Measurements from ENCODE around the gene ROCK1. TPM values are rescaled to one million over a fixed set of nuclear protein-coding genes. Genes with fewer than 3 reads are reported as not detected.

The ROCK1 gene
- total and polyA plus RNA-seq, 2 donors (not counting 1 experiment from before 2014, with no cell fraction given), result 12.5 to 103 TPM

- POLR2A ChIA-PET, result no interaction called here
- Histone ChIP-seq H3K4me1 (ENCODE audit: control insufficient read depth in 2 of 2, insufficient read depth in 2 of 2, low read length in 2 of 2) (no peaks in the 10 kb centered on the region), H3K9ac (ENCODE audit: low read length) (no peak overlapping the region), H3K27ac (ENCODE audit: low read length in 2 of 2) (no peak overlapping the region), H4K20me1 (ENCODE audit: control insufficient read depth, insufficient read depth, low read length, poor library complexity, severe bottlenecking) (no peaks in the 10 kb centered on the region), H3K9me3 (ENCODE audit: control extremely low read depth in 1 of 3, control insufficient read depth in 2 of 3, insufficient read depth in 1 of 3, low read length in 2 of 3) (no peaks in the 10 kb centered on the region), H3K36me3 (replicated peaks in 1 of 2; ENCODE audit: control extremely low read depth in 1 of 2, control insufficient read depth in 1 of 2, extremely low read depth in 1 of 2, insufficient read depth in 2 of 2, low read length in 1 of 2) (peaks cover 3 to 62% of the 10 kb centered on the region in 2 experiments), H3K4me3 (ENCODE audit: control extremely low read depth in 1 of 5, extremely low read depth in 1 of 5, insufficient read depth in 1 of 5, low read depth in 2 of 5, low read length in 4 of 5) (no peak overlapping the region), H3K27me3 (replicated peaks in 1 of 4; ENCODE audit: control extremely low read depth in 1 of 4, control insufficient read depth in 3 of 4, insufficient read depth in 4 of 4, low read length in 3 of 4) (no peaks in the 10 kb centered on the region), H2AFZ (ENCODE audit: insufficient read depth, low read depth, low read length, poor library complexity, severe bottlenecking) (no peak overlapping the region), H3K4me2 (replicated peaks; ENCODE audit: low read depth, low read length, poor library complexity, severe bottlenecking) (no peak overlapping the region), H3K79me2 (ENCODE audit: control insufficient read depth, insufficient read depth, low read length) (no peaks in the 10 kb centered on the region)
- 100% methylated on average over 1 of the region's 2 CpGs for WGBS (ENCODE audit: insufficient coverage)
- Mint-ChIP-seq H3K4me3 (no peak overlapping the region), H3K4me1 (no peaks in the 10 kb centered on the region), H3K27me3 (no peaks in the 10 kb centered on the region), H3K27ac (no peak overlapping the region), H3K9me3 (ENCODE audit: insufficient read depth) (no peaks in the 10 kb centered on the region)
- TF ChIP-seq CTCF (IDR thresholded peaks at IDR 0.05) (no peak), EZH2 (IDR thresholded peaks at IDR 0.05; ENCODE audit: borderline replicate concordance, insufficient read depth, low read depth, low read length, poor library complexity, severe bottlenecking) (no peak)
- no peak for ATAC-seq (ENCODE audit: low read depth)
- no peak for DNase-seq
- CTCF ChIA-PET, result interaction anchor here (2.2 kb wide), 1 partner anchor 159 kb away, joined by 7 read pairs; no protein-coding TSS in a partner anchor
- intact Hi-C loops (cut with micrococcal nuclease), result no loop called here
Observed at GRCh38 chr18:20975077-20975476, 136.5 kb downstream of the ROCK1 start.

- no peak overlapping the region for H3K4me3 ChIP-seq (ENCODE audit: control extremely low read depth in 1 of 5, extremely low read depth in 1 of 5, insufficient read depth in 1 of 5, low read depth in 2 of 5, low read length in 4 of 5)
- ChIA-PET POLR2A (no interaction called here), CTCF (interaction anchor here (1.0 to 1.5 kb wide), 2 partner anchors 139 to 209 kb away, joined by 3 to 4 read pairs; partner anchors contain the start of gene ROCK1)
- H4K20me1 ChIP-seq (ENCODE audit: control insufficient read depth, insufficient read depth, low read length, poor library complexity, severe bottlenecking), result no peaks in the 10 kb centered on the region
- Mint-ChIP-seq H3K27me3 (no peaks in the 10 kb centered on the region), H3K9me3 (ENCODE audit: insufficient read depth) (no peaks in the 10 kb centered on the region), H3K27ac (no peak overlapping the region), H3K4me3 (no peak overlapping the region), H3K4me1 (no peaks in the 10 kb centered on the region)
- no peak overlapping the region for H3K9ac ChIP-seq (ENCODE audit: low read length)
- peaks cover 4 to 68% of the 10 kb centered on the region in 2 experiments for H3K36me3 ChIP-seq (replicated peaks in 1 of 2; ENCODE audit: control extremely low read depth in 1 of 2, control insufficient read depth in 1 of 2, extremely low read depth in 1 of 2, insufficient read depth in 2 of 2, low read length in 1 of 2)
- H3K4me2 ChIP-seq (replicated peaks; ENCODE audit: low read depth, low read length, poor library complexity, severe bottlenecking), result no peak overlapping the region
- TF ChIP-seq CTCF (IDR thresholded peaks at IDR 0.05), result peak; percentile 55
- TF ChIP-seq EZH2 (IDR thresholded peaks at IDR 0.05; ENCODE audit: borderline replicate concordance, insufficient read depth, low read depth, low read length, poor library complexity, severe bottlenecking), result no peak
- H3K79me2 ChIP-seq (ENCODE audit: control insufficient read depth, insufficient read depth, low read length), result no peaks in the 10 kb centered on the region
- no peak overlapping the region for H3K27ac ChIP-seq (ENCODE audit: low read length in 2 of 2)
- no peaks in the 10 kb centered on the region for H3K9me3 ChIP-seq (ENCODE audit: control extremely low read depth in 1 of 3, control insufficient read depth in 2 of 3, insufficient read depth in 1 of 3, low read length in 2 of 3)
- H2AFZ ChIP-seq (ENCODE audit: insufficient read depth, low read depth, low read length, poor library complexity, severe bottlenecking), result no peak overlapping the region
- DNase-seq (peak; percentile 27), ATAC-seq (ENCODE audit: low read depth) (no peak)
- no peaks in the 10 kb centered on the region for H3K27me3 ChIP-seq (replicated peaks in 1 of 4; ENCODE audit: control extremely low read depth in 1 of 4, control insufficient read depth in 3 of 4, insufficient read depth in 4 of 4, low read length in 3 of 4)
- H3K4me1 ChIP-seq (ENCODE audit: control insufficient read depth in 2 of 2, insufficient read depth in 2 of 2, low read length in 2 of 2), result no peaks in the 10 kb centered on the region
- intact Hi-C loops (cut with micrococcal nuclease), result loop anchor here (1.0 to 2.0 kb wide), 2 partner anchors 163 to 207 kb away; no protein-coding TSS in a partner anchor
Observed at GRCh38 chr18:20971886-20972267, 139.7 kb downstream of the ROCK1 start.
